HCT116 (cell line): Measurements from ENCODE around the gene HRG. TPM values are rescaled to one million over a fixed set of nuclear protein-coding genes. Genes with fewer than 3 reads are reported as not detected.

Experiments
- ATAC-seq: fragments of 200-7000 bp; cut with Tn5 transposase; 2 replicates; pipeline ENCODE4 v1.9.1; 2020; ENCODE audit warnings: mild to moderate bottlenecking, moderate library complexity
- BruUV-seq: library from RNA; stranded (reverse); fragments of 400-500 nt; replicated peaks from 2 replicates; lab custom pipeline; 2021; lab: Mats Ljungman, UMichigan
- CTCF ChIA-PET: fragments of 300-600 bp; sonication (Branson Sonifier 250); formaldehyde crosslinking; loops from one replicate; lab custom pipeline; 2021; ENCODE audit warnings: antibody characterized with exemption; lab: Charles Lee
- POLR2A ChIA-PET: fragments of 300-600, 350-600 bp; sonication (Branson Sonifier 250); formaldehyde crosslinking; loops from one replicate; lab custom pipeline; 2021; ENCODE audit warnings: antibody characterized with exemption; lab: Charles Lee
- RAD21 ChIA-PET, 2 experiments: fragments of 300-600 bp; sonication (Branson Sonifier 250); formaldehyde crosslinking; loops; one replicate each; lab custom pipeline; 2023; ENCODE audit warnings: low total read pairs in 2 of 2; ENCODE audit not compliant: uncharacterized antibody in 2 of 2, unreplicated experiment in 2 of 2, low non-redundant PET in 1 of 2; lab: Charles Lee
- DNase-seq: peaks from one replicate; pipeline ENCODE4 v3.0.0-alpha.2; 2010; ENCODE audit warnings: low read depth, low spot score
- H2AFZ ChIP-seq: fragments of 200-600 bp; shearing (Covaris generic), sonication (generic); 2 replicates; pipeline ENCODE4 v1.6.1; 2017; ENCODE audit warnings: low read depth, mixed run types, mixed read lengths, antibody characterized with exemption, low read length; ENCODE audit not compliant: poor library complexity, severe bottlenecking
- H3K27ac ChIP-seq: 2 replicates; pipeline ENCODE4 v1.5.1; 2012; ENCODE audit warnings: low read depth, low read length
- H3K27me3 ChIP-seq: fragments of 200-600 bp; sonication (generic); 2 replicates; pipeline ENCODE4 v1.6.1; 2016; ENCODE audit warnings: mixed run types, low read length, mixed read lengths; ENCODE audit not compliant: insufficient read depth
- H3K36me3 ChIP-seq, 2 experiments: fragments of 200-500 bp in 1 of 2; fragments of 200-600 bp in 1 of 2; sonication (Bioruptor generic) in 1 of 2; sonication (generic) in 1 of 2; 2 replicates each; pipeline versions ENCODE4 v1.5.1 to v1.6.1; 2014 to 2016; ENCODE audit warnings: low read length in 2 of 2, inconsistent platforms in 1 of 2, mixed read lengths in 1 of 2, mixed run types in 1 of 2; ENCODE audit not compliant: insufficient read depth in 2 of 2, control insufficient read depth in 1 of 2
- H3K4me1 ChIP-seq, 2 experiments: fragments of 200-600 bp in 1 of 2; sonication (generic) in 1 of 2; 2 replicates each; pipeline versions ENCODE4 v1.5.1 to v1.6.1; 2012 to 2017; ENCODE audit warnings: low read length in 2 of 2, inconsistent platforms in 1 of 2, mild to moderate bottlenecking in 1 of 2, mixed read lengths in 1 of 2, mixed run types in 1 of 2, moderate library complexity in 1 of 2; ENCODE audit not compliant: insufficient read depth in 2 of 2, control insufficient read depth in 1 of 2
- H3K4me2 ChIP-seq: fragments of 200-600 bp; sonication (generic); 2 replicates; pipeline ENCODE4 v1.6.1; 2017; ENCODE audit warnings: mixed run types, low read length, mixed read lengths
- H3K4me3 ChIP-seq, 2 experiments: fragments of 200-600 bp in 1 of 2; sonication (generic) in 1 of 2; replicated peaks in 1 of 2; 2 replicates each; pipeline ENCODE4 v1.5.1; 2011 to 2016; ENCODE audit warnings: low read length in 2 of 2, control low read depth in 1 of 2, low read depth in 1 of 2, mild to moderate bottlenecking in 1 of 2, mixed read lengths in 1 of 2, mixed run types in 1 of 2
- H3K79me2 ChIP-seq: fragments of 200-600 bp; sonication (generic); 2 replicates; pipeline ENCODE4 v1.6.1; 2017; ENCODE audit warnings: mild to moderate bottlenecking, mixed run types, low read length, moderate library complexity, mixed read lengths; ENCODE audit not compliant: insufficient read depth
- H3K9ac ChIP-seq: fragments of 200-600 bp; sonication (generic); 2 replicates; pipeline ENCODE4 v1.6.1; 2016; ENCODE audit warnings: low read length, mixed read lengths
- H3K9me2 ChIP-seq: fragments of 200-600 bp; sonication (generic), shearing (Covaris generic); 2 replicates; pipeline ENCODE4 v1.6.1; 2017; ENCODE audit warnings: mixed run types, mild to moderate bottlenecking, moderate library complexity; ENCODE audit not compliant: insufficient read depth
- H3K9me3 ChIP-seq, 2 experiments: fragments of 200-500 bp in 1 of 2; fragments of 200-600 bp in 1 of 2; sonication (Bioruptor generic) in 1 of 2; sonication (generic) in 1 of 2; 2 replicates each; pipeline ENCODE4 v1.6.1; 2014 to 2017; ENCODE audit warnings: low read length in 2 of 2, mixed read lengths in 2 of 2, inconsistent platforms in 1 of 2, low read depth in 1 of 2, mild to moderate bottlenecking in 1 of 2, mixed run types in 1 of 2, moderate library complexity in 1 of 2; ENCODE audit not compliant: control insufficient read depth in 1 of 2, insufficient read depth in 1 of 2
- H4K20me1 ChIP-seq: fragments of 200-600 bp; sonication (generic), shearing (Covaris generic); 2 replicates; pipeline ENCODE4 v1.6.1; 2017; ENCODE audit warnings: mixed run types, mild to moderate bottlenecking, moderate library complexity; ENCODE audit not compliant: insufficient read depth
- CTCF ChIP-seq, 3 experiments: fragments of 200-600 bp in 1 of 3; sonication (generic) in 1 of 3; IDR thresholded peaks in 2 of 3; conservative IDR thresholded peaks in 1 of 3; 2 replicates each; pipeline ENCODE4 v1.5.1; 2012 to 2017; ENCODE audit warnings: low read depth in 2 of 3, low read length in 2 of 3, antibody characterized with exemption in 1 of 3, borderline replicate concordance in 1 of 3, control low read depth in 1 of 3, mild to moderate bottlenecking in 1 of 3, mixed read lengths in 1 of 3, mixed run types in 1 of 3, moderate library complexity in 1 of 3; ENCODE audit not compliant: insufficient read depth in 1 of 3
- JUND ChIP-seq: IDR thresholded peaks from 2 replicates; pipeline ENCODE4 v1.6.1; 2012
- MAX ChIP-seq: IDR thresholded peaks from 2 replicates; pipeline ENCODE4 v1.6.1; 2012
- POLR2A ChIP-seq: IDR thresholded peaks from 2 replicates; pipeline ENCODE4 v1.7.0; 2011; ENCODE audit warnings: borderline replicate concordance; ENCODE audit not compliant: insufficient read depth, insufficient read length; ENCODE audit errors: extremely low read depth
- RAD21 ChIP-seq: IDR thresholded peaks from 2 replicates; pipeline ENCODE4 v1.6.1; 2012; ENCODE audit warnings: low read depth, mild to moderate bottlenecking
- REST ChIP-seq: IDR thresholded peaks from 2 replicates; pipeline ENCODE4 v1.6.1; 2012; ENCODE audit warnings: low read depth
- TCF7L2 ChIP-seq: IDR thresholded peaks from 2 replicates; pipeline ENCODE4 v1.7.0; 2011; ENCODE audit warnings: borderline replicate concordance, inconsistent platforms; ENCODE audit not compliant: insufficient read depth, insufficient read length; ENCODE audit errors: extremely low read depth
- YY1 ChIP-seq: IDR thresholded peaks from 2 replicates; pipeline ENCODE4 v1.6.1; 2011; ENCODE audit warnings: low read length, low read depth, moderate library complexity, mild to moderate bottlenecking; ENCODE audit not compliant: insufficient replicate concordance; ENCODE audit errors: extremely low read depth
- intact Hi-C: fragments of 100-400 bp; cut with micrococcal nuclease; formaldehyde crosslinking; loops from 2 replicates; pipeline ENCODE4 v1.10.0; 2022
- total RNA-seq: library from RNA; stranded (reverse); gene quantifications from one replicate; pipeline ENCODE4 v1.2.1, GENCODE V29; 2021; ENCODE audit not compliant: unreplicated experiment

Gene HRG
- total RNA-seq, 1 experiment from 2014 or later = 0.42 TPM

GRCh38 chr3:186636536-186636935, 29.3 kb upstream of the HRG start:
- H3K9me2 ChIP-seq = no peaks in the 10 kb centered on the region
- no peak overlapping the region for H3K9ac ChIP-seq
- POLR2A ChIA-PET = interaction anchor here (1.0 kb wide), 1 partner anchor 66 kb away, joined by 3 read pairs; the partner anchor contains the start of gene DNAJB11
- no peak for DNase-seq
- TF ChIP-seq RAD21 = no peak
- TF ChIP-seq REST = no peak
- TF ChIP-seq CTCF (IDR thresholded peaks at IDR 0.05 in 2 of 3, conservative IDR thresholded peaks at IDR 0.05 in 1 of 3; ENCODE audit: borderline replicate concordance in 1 of 3, insufficient read depth in 1 of 3, low read depth in 2 of 3, low read length in 2 of 3) = no peak
- no peak for TF ChIP-seq POLR2A
- no peak for TF ChIP-seq JUND
- no peak for TF ChIP-seq TCF7L2
- no peak for TF ChIP-seq MAX
- no peak for TF ChIP-seq YY1
- TF ChIP-seq, all 23 proteins: peak for 0
- H3K79me2 ChIP-seq = no peaks in the 10 kb centered on the region
- no peak overlapping the region for H3K4me3 ChIP-seq
- H4K20me1 ChIP-seq = no peaks in the 10 kb centered on the region
- no peaks in the 10 kb centered on the region for H3K27me3 ChIP-seq
- intact Hi-C loops = no loop called here
- no peaks in the 10 kb centered on the region for H3K9me3 ChIP-seq
- H3K4me1 ChIP-seq = peaks cover 0 to 5% of the 10 kb centered on the region in 2 experiments; a peak in 1 of 4 replicates
- BruUV-seq = no TSS peak
- ChIA-PET CTCF (no interaction called here), RAD21 (no interaction called here)
- no peak for ATAC-seq
- H2AFZ ChIP-seq = no peak overlapping the region
- H3K4me2 ChIP-seq = no peak overlapping the region
- H3K27ac ChIP-seq = no peak overlapping the region
- H3K36me3 ChIP-seq = no peaks in the 10 kb centered on the region
